ENCODE data around the gene TYMS.

TYMS gene

DNA sequence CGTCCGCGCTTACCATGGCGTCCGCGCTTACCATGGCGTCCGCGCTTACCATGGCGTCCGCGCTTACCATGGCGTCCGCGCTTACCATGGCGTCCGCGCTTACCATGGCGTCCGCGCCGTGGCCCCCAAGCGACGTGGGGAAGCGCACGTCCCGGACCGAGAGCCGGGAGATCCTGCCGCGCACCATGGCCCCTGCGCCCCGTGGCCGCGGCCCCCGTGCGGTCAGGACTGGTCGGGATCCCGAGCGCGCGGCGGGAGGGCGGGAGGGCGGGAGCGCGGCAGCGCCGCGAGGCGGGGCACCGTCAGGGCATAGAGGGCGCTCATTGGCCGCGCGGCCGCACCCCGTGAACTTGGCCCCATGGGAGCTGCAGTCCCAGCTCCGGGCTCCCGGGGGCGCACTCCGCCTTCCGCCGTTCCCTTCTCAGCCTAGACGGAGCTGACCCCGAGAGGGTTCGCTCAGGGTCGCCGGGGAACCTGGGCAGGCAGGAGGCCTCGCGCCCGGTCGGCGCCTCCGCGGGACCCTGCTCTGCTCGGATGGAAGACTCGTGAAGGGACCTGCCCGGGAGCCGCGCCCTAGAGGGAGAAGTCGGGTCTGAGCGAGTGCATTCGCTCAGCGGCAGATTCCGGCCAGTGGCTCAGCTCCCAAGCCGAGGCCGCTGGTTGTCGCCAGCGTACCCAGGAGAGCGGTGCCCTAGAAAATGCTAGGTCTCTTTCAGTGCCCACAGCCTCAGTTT is 55.1 kb downstream of the TYMS start, which contains the start of gene ENOSF1:
TSS of gene ENOSF1 (minus strand) at position 230 of the 734 bp plus-strand sequence. CDS start at position 187, 43 bp downstream.
- DNase-seq, result no peak

DNA sequence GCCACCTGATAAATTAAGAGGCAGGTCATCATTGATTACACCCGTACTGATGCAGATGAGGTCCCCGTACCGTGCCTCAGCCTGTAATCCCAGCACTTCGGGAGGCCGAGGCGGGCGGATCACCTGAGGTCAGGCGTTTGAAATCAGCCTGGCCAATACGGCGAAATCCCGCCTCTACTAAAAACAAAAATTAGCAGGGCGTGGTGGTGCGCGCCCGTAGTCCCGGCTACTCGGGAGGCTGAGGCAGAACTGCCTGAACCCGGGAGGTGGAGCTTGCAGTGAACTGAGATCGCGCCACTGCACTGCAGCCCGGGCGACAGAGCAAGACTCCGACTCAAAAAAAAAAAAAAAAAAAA is 55.7 kb downstream of the TYMS start:
- no peak for DNase-seq

DNA sequence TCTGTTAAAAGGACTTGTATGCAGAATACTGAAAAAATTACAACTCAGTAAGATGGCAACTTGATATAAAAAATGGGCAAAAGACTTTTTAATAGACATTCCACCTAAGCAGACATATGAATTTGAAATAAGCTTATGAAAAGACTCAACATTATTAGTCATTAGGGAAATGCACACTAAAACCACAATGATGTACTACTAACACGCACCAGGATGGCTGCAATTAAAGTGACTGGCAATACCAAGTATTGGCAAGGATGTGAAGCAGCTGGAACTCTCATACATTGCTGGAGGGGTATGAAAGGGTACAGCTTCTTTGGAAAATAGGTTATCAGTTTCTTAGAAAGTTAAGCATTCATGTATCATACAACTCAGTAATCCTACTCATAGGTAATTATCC is 58.2 kb downstream of the TYMS start:
- DNase-seq, result no peak

DNA sequence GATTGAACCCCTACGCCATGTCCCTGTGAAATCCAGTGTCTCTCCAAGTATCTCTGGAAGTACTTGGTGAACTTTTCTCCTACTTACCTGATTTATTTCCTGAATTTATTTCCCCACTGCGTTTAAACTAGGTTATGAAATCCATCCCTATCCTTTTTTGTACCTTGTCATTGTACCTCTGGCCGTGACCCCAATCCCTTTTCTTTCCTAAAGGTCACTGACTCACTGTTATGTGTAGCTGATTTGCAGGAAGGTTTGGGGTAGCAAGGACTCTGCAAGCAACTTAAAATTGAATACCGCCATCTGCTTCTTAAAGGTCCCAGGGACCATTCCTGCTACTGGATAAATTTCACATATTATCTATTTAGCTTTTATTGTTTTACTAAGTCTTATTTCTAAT is 59.5 kb downstream of the TYMS start:
- DNase-seq, result no peak

Data from NCI-H187 treated with DMSO at 0.1 percent for 48 hours (cell line).